ENCODE data around the gene AGAP3. TPM values are rescaled to one million over a fixed set of nuclear protein-coding genes. Genes with fewer than 3 reads are reported as not detected.

AGAP3 gene
- total and polyA plus RNA-seq, 3 experiments from 2014 or later = 8.0 to 40.7 (median 39.9) TPM

GRCh38 chr7:151144387-151144786 lies 58.1 kb downstream of the AGAP3 start:
- peaks cover 2 to 7% of the 10 kb centered on the region in 2 donors for H3K27me3 Mint-ChIP-seq
- CTCF ChIA-PET = no interaction called here
- peaks cover 0 to 37% (median 2%) of the 10 kb centered on the region in 3 donors for H3K36me3 Mint-ChIP-seq
- no peak for DNase-seq
- H3K36me3 ChIP-seq (ENCODE audit: insufficient read depth, low read length) = no peaks in the 10 kb centered on the region
- POLR2A ChIA-PET = no interaction called here
- H3K9me3 ChIP-seq (ENCODE audit: low read length) = no peaks in the 10 kb centered on the region
- H3K4me3 ChIP-seq (ENCODE audit: low read length) = no peak overlapping the region
- no peaks in the 10 kb centered on the region for H3K4me1 ChIP-seq (ENCODE audit: insufficient read depth, low read length)
- H3K27me3 ChIP-seq (ENCODE audit: insufficient read depth, low read length, poor library complexity, severe bottlenecking) = peaks cover 3% of the 10 kb centered on the region
- H3K4me3 Mint-ChIP-seq = no peak overlapping the region
- no peak overlapping the region for H3K27ac Mint-ChIP-seq
- H3K9me3 Mint-ChIP-seq = no peaks in the 10 kb centered on the region
- H3K4me1 Mint-ChIP-seq = no peaks in the 10 kb centered on the region
- H3K27ac ChIP-seq (ENCODE audit: low read depth, low read length) = no peak overlapping the region

DNA sequence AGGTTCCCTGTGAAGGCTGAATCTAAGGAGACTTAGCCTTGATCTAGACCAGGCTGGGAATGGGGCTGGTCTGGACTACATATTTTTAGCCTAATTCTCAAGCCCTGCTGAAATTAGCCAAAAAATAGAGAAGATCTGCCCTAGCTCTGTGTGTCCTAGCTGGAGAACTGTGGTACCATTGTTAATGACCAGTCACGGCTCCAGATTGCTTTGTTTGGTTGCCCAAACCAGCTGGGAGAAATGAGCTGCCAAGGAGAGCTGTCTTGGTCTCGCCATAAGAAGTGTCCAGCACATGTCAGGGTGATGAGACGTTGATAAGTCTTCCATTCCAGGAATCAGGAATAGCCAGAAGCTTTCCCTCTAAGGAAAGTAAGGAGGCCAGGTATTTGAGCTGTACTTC lies 60.5 kb downstream of the AGAP3 start:
- Mint-ChIP-seq H3K4me1 (no peaks in the 10 kb centered on the region), H3K27ac (no peak overlapping the region), H3K27me3 (peaks cover 6 to 7% of the 10 kb centered on the region in 2 donors), H3K4me3 (no peak overlapping the region), H3K36me3 (peaks cover 0 to 25% (median 0%) of the 10 kb centered on the region in 3 donors), H3K9me3 (no peaks in the 10 kb centered on the region)
- H3K4me1 ChIP-seq (ENCODE audit: insufficient read depth, low read length) = no peaks in the 10 kb centered on the region
- ChIA-PET CTCF (interaction anchor here (1.0 kb wide), 1 partner anchor 21 kb away, joined by 3 read pairs; no protein-coding TSS in a partner anchor), POLR2A (interaction anchor here (0.7 kb wide), 1 partner anchor 705 kb away, joined by 8 read pairs; no protein-coding TSS in a partner anchor)
- H3K36me3 ChIP-seq (ENCODE audit: insufficient read depth, low read length) = no peaks in the 10 kb centered on the region
- no peak overlapping the region for H3K4me3 ChIP-seq (ENCODE audit: low read length)
- H3K27me3 ChIP-seq (ENCODE audit: insufficient read depth, low read length, poor library complexity, severe bottlenecking) = peaks cover 5% of the 10 kb centered on the region
- H3K27ac ChIP-seq (ENCODE audit: low read depth, low read length) = no peak overlapping the region
- DNase-seq = no peak
- H3K9me3 ChIP-seq (ENCODE audit: low read length) = no peaks in the 10 kb centered on the region

- Mint-ChIP-seq H3K9me3 (no peaks in the 10 kb centered on the region), H3K27me3 (peaks cover 6 to 7% of the 10 kb centered on the region in 2 donors), H3K27ac (peak overlapping the region in 1 of 8 donors; percentile 56), H3K36me3 (peaks cover 0 to 9% (median 0%) of the 10 kb centered on the region in 3 donors), H3K4me3 (no peak overlapping the region), H3K4me1 (no peaks in the 10 kb centered on the region)
- CTCF ChIA-PET = no interaction called here
- POLR2A ChIA-PET = interaction anchor here (0.6 kb wide), 1 partner anchor 8 kb away, joined by 9 read pairs; no protein-coding TSS in a partner anchor
- Histone ChIP-seq H3K36me3 (ENCODE audit: insufficient read depth, low read length) (no peaks in the 10 kb centered on the region), H3K4me1 (ENCODE audit: insufficient read depth, low read length) (no peaks in the 10 kb centered on the region), H3K4me3 (ENCODE audit: low read length) (no peak overlapping the region), H3K27ac (ENCODE audit: low read depth, low read length) (no peak overlapping the region), H3K27me3 (ENCODE audit: insufficient read depth, low read length, poor library complexity, severe bottlenecking) (peaks cover 16% of the 10 kb centered on the region), H3K9me3 (ENCODE audit: low read length) (no peaks in the 10 kb centered on the region)
- no peak for DNase-seq
These were observed 62.3 kb downstream of the AGAP3 start for GRCh38 chr7:151148319-151149259.

GRCh38 chr7:151150388-151150787 lies 64.1 kb downstream of the AGAP3 start:
- Histone ChIP-seq H3K9me3 (ENCODE audit: low read length) (no peaks in the 10 kb centered on the region), H3K27ac (ENCODE audit: low read depth, low read length) (no peak overlapping the region), H3K27me3 (ENCODE audit: insufficient read depth, low read length, poor library complexity, severe bottlenecking) (peaks cover 16% of the 10 kb centered on the region), H3K4me1 (ENCODE audit: insufficient read depth, low read length) (no peaks in the 10 kb centered on the region), H3K36me3 (ENCODE audit: insufficient read depth, low read length) (no peaks in the 10 kb centered on the region), H3K4me3 (ENCODE audit: low read length) (no peak overlapping the region)
- Mint-ChIP-seq H3K9me3 (no peaks in the 10 kb centered on the region), H3K4me1 (no peaks in the 10 kb centered on the region), H3K27me3 (peaks cover 9 to 18% of the 10 kb centered on the region in 2 donors), H3K27ac (peak overlapping the region in 1 of 8 donors; percentile 52), H3K4me3 (no peak overlapping the region), H3K36me3 (no peaks in the 10 kb centered on the region)
- ChIA-PET CTCF (no interaction called here), POLR2A (no interaction called here)
- no peak for DNase-seq

DNA sequence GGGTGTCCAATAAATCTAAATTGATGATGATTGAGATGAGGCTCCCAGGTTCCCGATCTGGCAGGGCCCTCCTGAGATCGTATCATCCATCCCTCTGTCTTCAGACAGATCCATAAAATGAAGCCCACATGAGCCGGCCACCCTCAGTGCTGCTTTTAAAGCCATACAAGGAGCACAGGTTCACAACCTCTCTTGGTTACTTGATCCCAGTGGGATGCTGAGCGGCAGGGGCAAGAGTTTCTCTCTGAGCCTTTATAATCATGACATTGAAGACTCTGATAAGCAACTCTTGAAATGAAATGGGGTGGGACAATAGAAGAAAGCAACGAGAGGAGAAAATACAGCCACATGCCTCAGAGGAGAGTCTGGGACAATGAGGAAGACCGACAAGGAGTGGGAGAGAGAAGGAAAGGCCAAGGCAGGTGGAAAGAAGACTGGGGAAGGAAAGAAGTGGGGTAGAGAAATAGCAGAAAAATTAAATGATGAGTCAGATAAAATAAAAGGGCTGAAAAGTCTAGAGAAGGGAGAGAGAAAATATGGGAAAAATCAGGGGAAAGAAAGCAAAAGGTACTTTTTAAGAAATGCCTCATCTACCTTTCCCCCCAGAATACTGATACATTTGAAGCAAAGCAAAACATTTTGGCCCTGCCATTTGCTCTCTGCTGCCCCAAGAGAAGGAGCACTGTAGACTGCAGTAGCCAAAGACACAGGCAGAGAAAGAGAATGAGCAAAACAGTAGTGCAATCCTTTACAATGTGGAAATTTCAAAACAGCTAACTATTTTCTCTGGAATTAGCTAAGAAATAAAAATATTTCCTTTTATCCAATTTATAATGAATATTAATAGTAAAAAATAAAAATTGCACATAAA lies 66.6 kb downstream of the AGAP3 start:
- CTCF ChIA-PET = no interaction called here
- no peaks in the 10 kb centered on the region for H3K9me3 Mint-ChIP-seq
- H3K27ac Mint-ChIP-seq = no peak overlapping the region
- no peaks in the 10 kb centered on the region for H3K4me1 ChIP-seq (ENCODE audit: insufficient read depth, low read length)
- H3K4me3 ChIP-seq (ENCODE audit: low read length) = no peak overlapping the region
- H3K4me1 Mint-ChIP-seq = no peaks in the 10 kb centered on the region
- H3K27ac ChIP-seq (ENCODE audit: low read depth, low read length) = no peak overlapping the region
- no peaks in the 10 kb centered on the region for H3K36me3 Mint-ChIP-seq
- H3K27me3 Mint-ChIP-seq = peaks cover 11 to 33% of the 10 kb centered on the region in 2 donors
- DNase-seq = no peak
- H3K4me3 Mint-ChIP-seq = no peak overlapping the region
- H3K9me3 ChIP-seq (ENCODE audit: low read length) = no peaks in the 10 kb centered on the region
- POLR2A ChIA-PET = interaction anchor here (0.7 kb wide), 1 partner anchor 18 kb away, joined by 3 read pairs; no protein-coding TSS in a partner anchor
- H3K36me3 ChIP-seq (ENCODE audit: insufficient read depth, low read length) = no peaks in the 10 kb centered on the region
- H3K27me3 ChIP-seq (ENCODE audit: insufficient read depth, low read length, poor library complexity, severe bottlenecking) = peaks cover 20% of the 10 kb centered on the region

DNA sequence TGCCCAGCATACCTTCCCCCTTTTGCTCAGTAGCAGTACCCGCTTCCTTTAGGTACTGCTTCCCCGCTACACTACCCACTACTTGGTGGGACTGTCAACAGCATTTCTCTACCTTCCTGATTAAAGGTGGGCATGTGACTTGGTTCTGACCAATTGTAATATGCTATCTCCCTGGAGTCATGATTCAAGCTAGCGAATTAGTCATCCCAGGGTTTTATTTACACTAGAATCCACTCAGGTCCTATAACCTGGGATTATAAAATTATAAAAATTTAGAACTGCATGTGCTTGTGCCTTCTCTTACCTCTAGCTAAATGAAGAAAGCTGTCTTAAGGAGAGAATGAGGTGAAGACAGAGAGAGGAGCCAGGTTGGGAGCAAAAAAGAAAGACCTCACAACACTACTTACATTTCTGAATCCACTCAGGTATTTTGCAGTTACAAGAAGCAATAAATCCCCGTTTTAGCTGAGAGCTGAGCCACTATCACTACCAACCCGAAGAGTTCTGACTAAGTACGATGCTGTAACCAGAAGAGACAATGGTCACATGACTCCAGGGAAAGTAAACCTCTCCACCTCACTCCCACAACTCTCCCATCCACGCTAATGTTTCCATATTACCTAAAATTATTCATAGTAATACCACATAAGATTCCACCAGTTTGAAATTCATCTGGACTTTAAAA lies 71.5 kb downstream of the AGAP3 start:
- H3K27ac Mint-ChIP-seq = no peak overlapping the region
- no peaks in the 10 kb centered on the region for H3K36me3 ChIP-seq (ENCODE audit: insufficient read depth, low read length)
- no peak for DNase-seq
- no peaks in the 10 kb centered on the region for H3K9me3 Mint-ChIP-seq
- no peaks in the 10 kb centered on the region for H3K4me1 ChIP-seq (ENCODE audit: insufficient read depth, low read length)
- no peak overlapping the region for H3K27ac ChIP-seq (ENCODE audit: low read depth, low read length)
- no peak overlapping the region for H3K4me3 Mint-ChIP-seq
- no peaks in the 10 kb centered on the region for H3K9me3 ChIP-seq (ENCODE audit: low read length)
- no peak overlapping the region for H3K4me3 ChIP-seq (ENCODE audit: low read length)
- H3K27me3 Mint-ChIP-seq = peaks cover 4 to 32% of the 10 kb centered on the region in 2 donors
- ChIA-PET POLR2A (no interaction called here), CTCF (interaction anchor here (1.1 kb wide), 1 partner anchor 34 kb away, joined by 6 read pairs; no protein-coding TSS in a partner anchor)
- no peaks in the 10 kb centered on the region for H3K4me1 Mint-ChIP-seq
- H3K36me3 Mint-ChIP-seq = no peaks in the 10 kb centered on the region
- peaks cover 10% of the 10 kb centered on the region for H3K27me3 ChIP-seq (ENCODE audit: insufficient read depth, low read length, poor library complexity, severe bottlenecking)

DNA sequence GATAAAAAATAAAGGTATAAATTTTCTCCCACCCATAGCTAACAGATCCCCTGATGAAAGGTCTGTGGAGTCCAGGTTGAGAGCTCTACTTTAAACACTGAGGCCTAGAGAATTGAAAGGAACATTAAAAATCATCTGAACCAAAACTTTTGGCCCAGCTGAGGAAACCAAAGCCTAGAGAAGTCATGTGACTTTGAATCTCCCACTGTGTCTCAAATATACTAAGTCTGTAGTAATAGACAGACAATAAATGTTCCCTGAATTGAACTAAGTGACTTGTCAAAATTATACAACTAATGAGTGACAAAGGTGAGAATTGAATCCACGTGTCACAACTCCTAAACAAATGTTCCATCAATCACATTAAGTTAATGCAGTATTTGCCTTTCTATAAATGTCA lies 75.5 kb downstream of the AGAP3 start:
- peaks cover 28% of the 10 kb centered on the region for H3K27me3 ChIP-seq (ENCODE audit: insufficient read depth, low read length, poor library complexity, severe bottlenecking)
- no peak overlapping the region for H3K27ac Mint-ChIP-seq
- POLR2A ChIA-PET = no interaction called here
- H3K4me1 ChIP-seq (ENCODE audit: insufficient read depth, low read length) = peaks cover 3% of the 10 kb centered on the region
- no peak for DNase-seq
- H3K9me3 Mint-ChIP-seq = no peaks in the 10 kb centered on the region
- no peaks in the 10 kb centered on the region for H3K36me3 Mint-ChIP-seq
- no peak overlapping the region for H3K4me3 ChIP-seq (ENCODE audit: low read length)
- CTCF ChIA-PET = interaction anchor here (1.9 kb wide), 1 partner anchor 10 kb away, joined by 7 read pairs; no protein-coding TSS in a partner anchor
- H3K4me3 Mint-ChIP-seq = no peak overlapping the region
- H3K4me1 Mint-ChIP-seq = peaks cover 0 to 3% (median 3%) of the 10 kb centered on the region in 3 donors
- no peaks in the 10 kb centered on the region for H3K36me3 ChIP-seq (ENCODE audit: insufficient read depth, low read length)
- no peaks in the 10 kb centered on the region for H3K9me3 ChIP-seq (ENCODE audit: low read length)
- H3K27me3 Mint-ChIP-seq = peaks cover 9 to 12% of the 10 kb centered on the region in 2 donors
- no peak overlapping the region for H3K27ac ChIP-seq (ENCODE audit: low read depth, low read length)
